K562 (cell line): Measurements from ENCODE around the gene FILIP1. TPM values are rescaled to one million over a fixed set of nuclear protein-coding genes. Genes with fewer than 3 reads are reported as not detected.

Source experiments
- ATAC-seq: fragments of 200-7000 bp; cut with Tn5 transposase; 3 replicates; pipeline ENCODE4 v1.9.1; 2020; ENCODE audit warnings: moderate library complexity
- BruUV-seq: library from RNA; stranded (reverse); fragments of 400-500 nt; replicated peaks from 2 replicates; lab custom pipeline; 2021; lab: Mats Ljungman, UMichigan
- CTCF ChIA-PET: fragments of 300-600 bp; formaldehyde crosslinking; extraction: SDS; loops from one replicate; lab custom pipeline; 2021; ENCODE audit warnings: low intra/inter-chr PET ratio; lab: Yijun Ruan, JAX
- POLR2A ChIA-PET: fragments of 300-600, 350-650 bp; sonication (Branson Sonifier 250); formaldehyde crosslinking; extraction: SDS; loops from one replicate; lab custom pipeline; 2021; ENCODE audit warnings: antibody characterized with exemption, inconsistent platforms; lab: Yijun Ruan, JAX
- DNase-seq, 4 experiments: peaks; one replicate each; pipeline versions ENCODE4 v3.0.0 to v3.0.0-alpha.2; 2011 to 2018; ENCODE audit warnings: low spot score in 3 of 4, mixed read lengths in 3 of 4; ENCODE audit errors: extremely low read depth in 1 of 4
- FAIRE-seq: peaks from 2 replicates; lab custom pipeline; 2011; peaks lifted over from hg19 to GRCh38; lab: Jason Lieb, UNC
- H2AFZ ChIP-seq: 2 replicates; pipeline ENCODE4 v1.6.0; 2011; ENCODE audit warnings: low read depth, low read length, control low read depth, inconsistent platforms
- H3K27ac ChIP-seq: fragments of 200-600 bp; 3 replicates; pipeline ENCODE4 v1.8.0; 2011; ENCODE audit warnings: low read depth, mild to moderate bottlenecking, control low read depth, inconsistent platforms, low read length, moderate library complexity, mixed read lengths; ENCODE audit errors: extremely low read depth
- H3K27me3 ChIP-seq, 2 experiments: fragments of 300-600 bp in 1 of 2; 2 replicates in 1 of 2; 3 replicates in 1 of 2; pipeline versions ENCODE4 v1.6.0 to v1.8.0; 2011; ENCODE audit warnings: inconsistent platforms in 2 of 2, low read length in 2 of 2, mild to moderate bottlenecking in 1 of 2, mixed read lengths in 1 of 2, moderate library complexity in 1 of 2; ENCODE audit not compliant: control insufficient read depth in 2 of 2, insufficient read depth in 2 of 2
- H3K36me3 ChIP-seq: fragments of 300-600 bp; 3 replicates; pipeline ENCODE4 v1.8.0; 2011; ENCODE audit warnings: mild to moderate bottlenecking, low read length, inconsistent platforms; ENCODE audit not compliant: control insufficient read depth, insufficient read depth
- H3K4me1 ChIP-seq, 2 experiments: fragments of 200-600 bp in 1 of 2; replicated peaks in 1 of 2; 2 replicates in 1 of 2; 3 replicates in 1 of 2; pipeline versions ENCODE4 v1.5.1 to v1.8.0; 2011; ENCODE audit warnings: inconsistent platforms in 2 of 2, low read length in 2 of 2, mild to moderate bottlenecking in 1 of 2, mixed read lengths in 1 of 2, moderate library complexity in 1 of 2; ENCODE audit not compliant: control insufficient read depth in 2 of 2, insufficient read depth in 2 of 2
- H3K4me2 ChIP-seq: 2 replicates; pipeline ENCODE4 v1.6.1; 2011; ENCODE audit warnings: low read length, control low read depth, inconsistent platforms, mixed read lengths; ENCODE audit not compliant: insufficient read depth
- H3K4me3 ChIP-seq: fragments of 200-600 bp; sonication (generic), shearing (Covaris generic); 2 replicates; pipeline ENCODE4 v1.5.1; 2016; ENCODE audit warnings: control low read depth, inconsistent platforms
- H3K79me2 ChIP-seq: fragments of 200-600 bp; 3 replicates; pipeline ENCODE4 v1.8.0; 2011; ENCODE audit warnings: low read length, inconsistent platforms; ENCODE audit not compliant: control insufficient read depth, insufficient read depth
- H3K9ac ChIP-seq, 2 experiments: 2 replicates each; pipeline versions ENCODE4 v1.6.0 to v1.6.1; 2011; ENCODE audit warnings: low read depth in 2 of 2, low read length in 2 of 2, control low read depth in 1 of 2, inconsistent platforms in 1 of 2, mild to moderate bottlenecking in 1 of 2, mixed read lengths in 1 of 2; ENCODE audit not compliant: insufficient read depth in 1 of 2
- H3K9me1 ChIP-seq: one replicate; pipeline ENCODE4 v1.6.0; 2011; ENCODE audit warnings: inconsistent platforms, mild to moderate bottlenecking, low read length, moderate library complexity; ENCODE audit not compliant: control insufficient read depth, insufficient read depth
- H3K9me3 ChIP-seq: replicated peaks from 2 replicates; pipeline ENCODE4 v1.5.1; 2011; ENCODE audit warnings: low read depth, low read length, inconsistent platforms; ENCODE audit not compliant: control insufficient read depth, insufficient read depth
- H4K20me1 ChIP-seq: replicated peaks from 2 replicates; pipeline ENCODE4 v1.6.1; 2011; ENCODE audit warnings: low read length, inconsistent platforms, mixed read lengths; ENCODE audit not compliant: control insufficient read depth, insufficient read depth
- EP400 ChIP-seq: fragments of 450-650 bp; IDR thresholded peaks from 2 replicates; pipeline ENCODE4 v1.6.1; 2017; ENCODE audit warnings: antibody characterized with exemption, mild to moderate bottlenecking, moderate library complexity
- ILF3 ChIP-seq: fragments of 450-650 bp; IDR thresholded peaks from 2 replicates; pipeline ENCODE4 v1.6.1; 2018; ENCODE audit warnings: antibody characterized with exemption, mild to moderate bottlenecking, moderate library complexity, borderline replicate concordance
- PKNOX1 ChIP-seq: fragments of 450-650 bp; IDR thresholded peaks from 2 replicates; pipeline ENCODE4 v1.6.1; 2016
- SREBF1 ChIP-seq: fragments of 150-350 bp; IDR thresholded peaks from 2 replicates; pipeline ENCODE4 v1.6.1; 2014; ENCODE audit warnings: antibody characterized with exemption, low read depth, low read length, borderline replicate concordance
- WGBS: fragments of 100-300 bp; shearing (Covaris generic); methylation state at CpG from one replicate; pipeline ENCODE4 v1.1.6; 2016; ENCODE audit warnings: low coverage, mixed read lengths; ENCODE audit not compliant: insufficient coverage; ENCODE audit errors: missing lambda C conversion rate; 5-methylcytosine and 5-hydroxymethylcytosine counted together
- in situ Hi-C: fragments of 300-500 bp; cut with MboI; formaldehyde crosslinking; loops from 4 replicates; pipeline ENCODE4 v1.15.0; 2018; ENCODE audit warnings: inconsistent platforms, mixed read lengths
- intact Hi-C: fragments of 100-400 bp; cut with micrococcal nuclease; formaldehyde crosslinking; loops from 2 replicates; pipeline ENCODE4 v1.14.2; 2022
- polyA plus RNA-seq, 8 experiments: library from polyadenylated mRNA; depleted of rRNA in 4 of 8; stranded (reverse) in 5 of 8; unstranded in 3 of 8; fragments of >200 nt; fragmentation: Nextera tagmentation in 2 of 8; fragmentation: Illumina TruSeq in 1 of 8; extraction: Ambion mirVana in 2 of 8; extraction: Trizol in 1 of 8; gene quantifications; 2 replicates each; pipeline versions ENCODE4 v1.2.1 to v1.2.3, GENCODE V29; 2011 to 2014; ENCODE audit warnings: inconsistent platforms in 1 of 8, missing spikeins in 1 of 8
- total RNA-seq, 7 experiments: library from RNA; depleted of rRNA in 6 of 7; stranded (reverse); fragments of >200 nt in 6 of 7; fragmentation: Illumina TruSeq in 2 of 7; extraction: Trizol in 2 of 7; gene quantifications; 2 replicates each; pipeline versions ENCODE4 v1.2.1 to v1.2.3, GENCODE V29; 2011 to 2021; ENCODE audit warnings: low replicate concordance in 1 of 7

FILIP1 gene
- total and polyA plus RNA-seq, 9 of the 15 experiments (the other 6 are each of a cell fraction or from before 2014, with no cell fraction given): 0.03 to 0.25 (median 0.10) TPM; not detected in 1

GRCh38 chr6:75291331-75291730 is 202.3 kb downstream of the FILIP1 start:
- Histone ChIP-seq H3K36me3 (no peaks in the 10 kb centered on the region), H3K27ac (no peak overlapping the region), H3K27me3 (no peaks in the 10 kb centered on the region), H3K4me3 (no peak overlapping the region), H3K9ac (no peak overlapping the region), H3K4me1 (0 out of 5 replicates have a peak, but pooled peaks cover 0 to 7% of the 10 kb centered on the region in 2 experiments), H3K4me2 (no peak overlapping the region), H3K79me2 (peaks cover 20% of the 10 kb centered on the region), H3K9me3 (no peaks in the 10 kb centered on the region), H3K9me1 (no peaks in the 10 kb centered on the region), H2AFZ (no peak overlapping the region), H4K20me1 (no peaks in the 10 kb centered on the region)
- in situ Hi-C loops: loop anchor here (10.0 kb wide), 1 partner anchor 213 kb away; no protein-coding TSS in a partner anchor
- 40% methylated on average over 2 of the region's 2 CpGs for WGBS
- intact Hi-C loops: no loop called here
- ATAC-seq (0 out of 3 replicates have a peak, but pooled peaks have one; percentile 17), DNase-seq (no peak), FAIRE-seq (no peak)
- TF ChIP-seq SREBF1: no peak
- TF ChIP-seq PKNOX1: peak; percentile 82
- TF ChIP-seq EP400: no peak
- TF ChIP-seq ILF3: no peak
- CTCF ChIA-PET: no interaction called here
- BruUV-seq: no TSS peak
- POLR2A ChIA-PET: no interaction called here
